ENCODE data around the gene RGS6. TPM values are rescaled to one million over a fixed set of nuclear protein-coding genes. Genes with fewer than 3 reads are reported as not detected.

RGS6 gene
- total RNA-seq, 1 experiment from 2014 or later, result not detected

DNA sequence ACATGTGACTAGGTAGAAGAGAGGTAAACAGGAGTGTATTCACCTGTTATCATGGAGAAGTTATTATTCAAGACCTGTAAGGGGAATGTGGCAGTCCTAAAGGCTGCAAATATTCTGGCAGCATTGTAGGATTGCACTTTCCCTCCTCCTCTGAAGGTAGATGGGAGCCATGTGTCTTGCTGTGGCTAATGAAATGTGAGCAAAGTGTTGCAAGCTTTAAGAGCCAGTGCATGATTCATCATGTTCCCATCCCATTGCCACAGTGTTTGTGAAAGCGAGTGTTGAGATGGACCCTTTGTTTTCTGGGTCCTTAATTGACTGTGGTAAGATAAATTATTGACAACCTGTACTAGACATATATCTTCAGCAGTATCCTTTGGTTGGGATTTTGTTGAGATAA is 128.7 kb downstream of the RGS6 start:
- Mint-ChIP-seq H3K27me3 (ENCODE audit: unreplicated experiment) (peaks cover 16% of the 10 kb centered on the region), H3K27ac (ENCODE audit: unreplicated experiment) (no peak overlapping the region), H3K36me3 (ENCODE audit: insufficient read depth, unreplicated experiment) (no peaks in the 10 kb centered on the region), H3K4me3 (ENCODE audit: low read depth, unreplicated experiment) (no peak overlapping the region), H3K9me3 (ENCODE audit: low read depth, unreplicated experiment) (peaks cover 7% of the 10 kb centered on the region), H3K4me1 (ENCODE audit: low read depth, unreplicated experiment) (no peaks in the 10 kb centered on the region)
- no peak for TF ChIP-seq CTCF (IDR thresholded peaks at IDR 0.05; ENCODE audit: unreplicated experiment)
- intact Hi-C loops (cut with micrococcal nuclease; ENCODE audit: unreplicated experiment), result no loop called here
- CTCF ChIA-PET, result no interaction called here
- no peak for DNase-seq
- no TSS peak for BruUV-seq (replicated peaks)

DNA sequence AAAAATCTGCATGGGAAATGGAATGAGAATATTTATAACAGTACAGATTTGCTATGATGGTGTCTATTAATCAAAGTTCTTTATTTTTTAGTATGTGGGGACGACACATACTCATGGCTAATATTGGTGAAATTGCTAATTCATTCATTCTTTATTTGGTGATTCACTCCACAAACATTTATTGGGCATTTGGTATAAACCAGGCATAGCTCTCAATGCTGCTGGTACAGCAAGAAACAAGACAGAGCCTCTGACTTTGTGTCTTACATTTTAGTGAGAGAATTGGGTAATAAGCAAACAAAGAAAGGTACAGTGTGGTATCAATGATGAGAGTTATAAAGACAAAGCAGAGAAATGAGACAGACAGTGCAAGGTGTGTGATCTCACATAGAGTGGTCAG is 129.5 kb downstream of the RGS6 start:
- Mint-ChIP-seq H3K4me1 (ENCODE audit: low read depth, unreplicated experiment) (no peaks in the 10 kb centered on the region), H3K36me3 (ENCODE audit: insufficient read depth, unreplicated experiment) (no peaks in the 10 kb centered on the region), H3K9me3 (ENCODE audit: low read depth, unreplicated experiment) (peaks cover 7% of the 10 kb centered on the region), H3K27ac (ENCODE audit: unreplicated experiment) (no peak overlapping the region), H3K27me3 (ENCODE audit: unreplicated experiment) (peaks cover 16% of the 10 kb centered on the region), H3K4me3 (ENCODE audit: low read depth, unreplicated experiment) (no peak overlapping the region)
- BruUV-seq (replicated peaks), result no TSS peak
- CTCF ChIA-PET, result no interaction called here
- no peak for DNase-seq
- intact Hi-C loops (cut with micrococcal nuclease; ENCODE audit: unreplicated experiment), result no loop called here
- no peak for TF ChIP-seq CTCF (IDR thresholded peaks at IDR 0.05; ENCODE audit: unreplicated experiment)

GRCh38 chr14:72063761-72064282 is 131.6 kb downstream of the RGS6 start:
- intact Hi-C loops (cut with micrococcal nuclease; ENCODE audit: unreplicated experiment), result no loop called here
- Mint-ChIP-seq H3K27ac (ENCODE audit: unreplicated experiment) (no peak overlapping the region), H3K27me3 (ENCODE audit: unreplicated experiment) (peaks cover 16% of the 10 kb centered on the region), H3K9me3 (ENCODE audit: low read depth, unreplicated experiment) (peaks cover 7% of the 10 kb centered on the region), H3K4me1 (ENCODE audit: low read depth, unreplicated experiment) (no peaks in the 10 kb centered on the region), H3K36me3 (ENCODE audit: insufficient read depth, unreplicated experiment) (no peaks in the 10 kb centered on the region), H3K4me3 (ENCODE audit: low read depth, unreplicated experiment) (no peak overlapping the region)
- DNase-seq, result no peak
- TF ChIP-seq CTCF (IDR thresholded peaks at IDR 0.05; ENCODE audit: unreplicated experiment), result no peak
- BruUV-seq (replicated peaks), result no TSS peak
- CTCF ChIA-PET, result no interaction called here

DNA sequence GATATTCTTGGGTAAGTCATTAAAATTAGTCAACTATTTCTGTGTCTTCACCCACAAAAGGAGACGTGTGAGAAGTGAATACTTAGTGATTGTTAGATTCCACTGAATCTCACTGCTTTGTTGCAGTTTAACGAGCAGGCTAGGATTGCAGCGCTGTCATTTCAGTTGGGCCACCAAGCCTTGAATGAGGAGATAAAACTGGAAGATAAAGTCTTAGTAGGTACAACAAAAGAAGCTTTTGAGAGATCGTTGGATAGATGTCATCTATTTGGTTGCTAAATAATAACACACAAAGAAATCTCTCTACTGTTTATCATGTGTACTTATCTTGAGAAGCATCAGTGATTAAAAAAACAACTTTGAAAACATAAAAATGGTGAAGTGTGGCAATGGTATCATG is 132.3 kb downstream of the RGS6 start:
- intact Hi-C loops (cut with micrococcal nuclease; ENCODE audit: unreplicated experiment), result no loop called here
- Mint-ChIP-seq H3K27ac (ENCODE audit: unreplicated experiment) (no peak overlapping the region), H3K27me3 (ENCODE audit: unreplicated experiment) (peaks cover 16% of the 10 kb centered on the region), H3K36me3 (ENCODE audit: insufficient read depth, unreplicated experiment) (no peaks in the 10 kb centered on the region), H3K9me3 (ENCODE audit: low read depth, unreplicated experiment) (peaks cover 7% of the 10 kb centered on the region), H3K4me3 (ENCODE audit: low read depth, unreplicated experiment) (no peak overlapping the region), H3K4me1 (ENCODE audit: low read depth, unreplicated experiment) (no peaks in the 10 kb centered on the region)
- DNase-seq, result no peak
- CTCF ChIA-PET, result no interaction called here
- TF ChIP-seq CTCF (IDR thresholded peaks at IDR 0.05; ENCODE audit: unreplicated experiment), result no peak
- no TSS peak for BruUV-seq (replicated peaks)
